ENCODE results near the gene TPRG1.
"Not testable (repeated sequence)": the region's sequence is repeated elsewhere in the genome, so short reads cannot be mapped to it uniquely, and the experiment has no call there.

TPRG1 gene

DNA sequence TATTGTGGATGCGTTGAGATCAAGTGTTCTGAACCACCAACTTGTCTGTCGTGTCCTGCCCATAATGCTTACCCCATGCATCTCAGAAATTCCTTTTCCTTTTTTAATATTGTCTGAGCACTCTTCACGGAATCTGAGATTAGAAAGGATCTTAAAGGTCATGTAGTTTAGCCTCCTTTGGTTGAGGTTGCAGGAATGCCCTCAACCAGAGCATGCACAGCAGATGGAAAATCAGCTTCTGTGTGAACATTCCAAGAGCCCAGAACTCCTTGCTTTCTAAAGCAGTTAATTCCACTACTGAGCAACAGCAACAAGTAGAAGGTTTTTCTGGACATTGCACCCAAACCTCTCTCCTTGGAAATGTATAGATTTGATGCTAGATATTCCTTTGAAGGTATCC, 153.7 kb downstream of the TPRG1 start:
- in situ Hi-C loops (cut with HindIII; ENCODE audit: low sequenced_read_pairs): no loop called here
- no peak overlapping the region for H3K4me3 ChIP-seq (ENCODE audit: low read depth, low read length)
- TF ChIP-seq, protein P1, sequence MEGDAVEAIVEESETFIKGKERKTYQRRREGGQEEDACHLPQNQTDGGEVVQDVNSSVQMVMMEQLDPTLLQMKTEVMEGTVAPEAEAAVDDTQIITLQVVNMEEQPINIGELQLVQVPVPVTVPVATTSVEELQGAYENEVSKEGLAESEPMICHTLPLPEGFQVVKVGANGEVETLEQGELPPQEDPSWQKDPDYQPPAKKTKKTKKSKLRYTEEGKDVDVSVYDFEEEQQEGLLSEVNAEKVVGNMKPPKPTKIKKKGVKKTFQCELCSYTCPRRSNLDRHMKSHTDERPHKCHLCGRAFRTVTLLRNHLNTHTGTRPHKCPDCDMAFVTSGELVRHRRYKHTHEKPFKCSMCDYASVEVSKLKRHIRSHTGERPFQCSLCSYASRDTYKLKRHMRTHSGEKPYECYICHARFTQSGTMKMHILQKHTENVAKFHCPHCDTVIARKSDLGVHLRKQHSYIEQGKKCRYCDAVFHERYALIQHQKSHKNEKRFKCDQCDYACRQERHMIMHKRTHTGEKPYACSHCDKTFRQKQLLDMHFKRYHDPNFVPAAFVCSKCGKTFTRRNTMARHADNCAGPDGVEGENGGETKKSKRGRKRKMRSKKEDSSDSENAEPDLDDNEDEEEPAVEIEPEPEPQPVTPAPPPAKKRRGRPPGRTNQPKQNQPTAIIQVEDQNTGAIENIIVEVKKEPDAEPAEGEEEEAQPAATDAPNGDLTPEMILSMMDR (IDR thresholded peaks at IDR 0.05; ENCODE audit: low read depth, low read length, missing control alignments): no peak
- DNase-seq (ENCODE audit: low read depth): no peak

DNA sequence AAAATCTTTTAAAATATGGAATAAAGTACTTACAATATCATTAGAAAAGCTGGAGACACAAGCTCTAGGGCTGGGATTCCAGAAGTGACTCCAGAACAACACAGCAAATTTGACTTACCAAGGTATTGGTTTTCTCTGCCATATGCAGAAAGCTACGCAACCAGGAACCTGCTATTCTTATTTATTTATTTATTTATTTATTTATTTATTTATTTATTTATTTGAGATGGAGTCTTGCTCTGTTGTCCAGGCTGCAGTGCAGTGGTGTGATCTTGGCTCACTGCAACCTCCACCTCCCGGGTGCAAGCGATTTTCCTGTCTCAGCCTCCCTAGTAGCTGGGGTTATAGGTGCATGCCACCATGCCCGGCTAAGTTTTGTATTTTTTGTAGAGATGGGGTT, 157.9 kb downstream of the TPRG1 start:
- H3K4me3 ChIP-seq (ENCODE audit: low read depth, low read length); in situ Hi-C loops (cut with HindIII; ENCODE audit: low sequenced_read_pairs); DNase-seq (ENCODE audit: low read depth): not testable (repeated sequence)

DNA sequence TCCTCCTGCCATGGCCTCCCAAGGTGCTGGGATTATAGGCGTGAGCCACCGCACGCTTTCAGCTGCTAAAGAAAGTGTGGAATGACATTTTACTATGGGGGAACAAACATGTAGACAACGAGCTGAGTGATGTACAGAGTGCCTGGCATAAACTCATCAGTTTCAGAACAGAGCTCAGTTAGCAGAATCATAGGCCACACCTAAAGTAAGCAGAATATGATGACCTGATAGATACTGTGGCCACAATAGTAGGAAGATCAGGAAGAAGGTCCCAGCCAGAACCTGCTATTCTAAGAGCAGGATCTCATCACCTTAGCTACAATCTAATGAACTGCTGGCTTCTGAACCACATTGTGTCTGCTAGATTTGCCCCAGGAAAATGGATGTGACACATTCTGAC, 158.3 kb downstream of the TPRG1 start:
- no peak for DNase-seq (ENCODE audit: low read depth)
- in situ Hi-C loops (cut with HindIII; ENCODE audit: low sequenced_read_pairs): no loop called here
- TF ChIP-seq, protein P1 (IDR thresholded peaks at IDR 0.05; ENCODE audit: low read depth, low read length, missing control alignments): no peak
- H3K4me3 ChIP-seq (ENCODE audit: low read depth, low read length): no peak overlapping the region

DNA sequence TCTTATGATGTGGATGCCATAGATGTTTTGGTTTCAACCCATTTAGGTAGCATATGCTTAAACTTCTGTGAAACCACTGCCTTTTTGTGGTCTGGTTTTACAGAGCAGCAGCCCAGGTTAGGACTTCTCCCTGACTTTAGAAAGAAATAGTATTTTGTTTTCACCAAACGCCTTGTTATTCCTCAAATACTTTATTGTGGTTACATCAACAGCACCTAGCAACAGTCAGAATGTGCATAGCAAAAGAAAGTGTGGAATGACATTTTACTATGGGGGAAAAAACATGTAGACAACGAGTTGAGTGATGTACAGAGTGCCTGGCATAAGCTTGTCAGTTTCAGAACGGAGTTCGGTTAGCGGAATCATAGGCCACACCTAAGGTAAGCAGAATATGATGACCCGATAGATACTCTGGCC, 159.2 kb downstream of the TPRG1 start:
- no peak overlapping the region for H3K4me3 ChIP-seq (ENCODE audit: low read depth, low read length)
- DNase-seq (ENCODE audit: low read depth): peak; percentile 13
- TF ChIP-seq, protein P1 (IDR thresholded peaks at IDR 0.05; ENCODE audit: low read depth, low read length, missing control alignments): no peak
- in situ Hi-C loops (cut with HindIII; ENCODE audit: low sequenced_read_pairs): no loop called here

DNA sequence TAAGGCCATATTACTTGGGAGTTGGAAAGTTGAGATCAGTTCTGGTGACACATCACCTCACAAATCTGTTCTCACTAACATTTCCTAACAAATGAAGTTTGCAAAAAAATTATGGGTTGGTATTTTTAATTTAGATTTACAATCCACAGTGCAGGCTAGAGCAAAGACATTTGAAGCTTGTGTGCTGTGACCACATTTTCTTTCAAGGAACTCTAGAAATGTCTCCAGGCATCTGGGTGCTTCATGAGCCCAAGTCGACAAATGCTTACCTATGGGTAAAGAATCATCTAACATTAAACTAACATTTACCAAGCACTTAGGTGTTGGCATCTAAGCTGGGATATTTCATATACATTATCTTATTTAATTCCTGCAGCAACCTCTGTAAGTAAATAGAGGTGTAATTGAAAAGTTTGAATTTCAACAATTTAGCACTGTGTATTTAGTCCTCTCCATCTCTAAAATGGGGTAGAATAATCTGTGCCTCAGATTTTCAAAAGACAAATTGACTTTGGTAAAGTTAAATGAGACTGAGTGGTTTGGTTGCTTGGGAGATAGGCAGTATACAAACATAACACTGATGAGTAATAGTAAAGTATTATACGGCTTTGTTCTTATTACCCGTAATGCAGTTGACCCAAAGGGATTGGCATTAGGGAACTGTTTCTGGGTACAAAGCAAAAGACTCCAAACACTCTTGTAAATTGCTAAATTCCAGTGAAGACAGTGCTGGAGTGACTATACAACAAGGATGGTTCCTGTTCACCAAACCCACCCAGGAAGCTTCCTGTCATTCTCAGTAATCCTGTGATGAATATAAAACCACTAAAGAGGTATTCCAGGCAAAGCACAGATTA, 162.5 kb downstream of the TPRG1 start:
- no peak overlapping the region for H3K4me3 ChIP-seq (ENCODE audit: low read depth, low read length)
- in situ Hi-C loops (cut with HindIII; ENCODE audit: low sequenced_read_pairs): no loop called here
- peak; percentile 3 for DNase-seq (ENCODE audit: low read depth)
- TF ChIP-seq, protein P1 (IDR thresholded peaks at IDR 0.05; ENCODE audit: low read depth, low read length, missing control alignments): no peak

DNA sequence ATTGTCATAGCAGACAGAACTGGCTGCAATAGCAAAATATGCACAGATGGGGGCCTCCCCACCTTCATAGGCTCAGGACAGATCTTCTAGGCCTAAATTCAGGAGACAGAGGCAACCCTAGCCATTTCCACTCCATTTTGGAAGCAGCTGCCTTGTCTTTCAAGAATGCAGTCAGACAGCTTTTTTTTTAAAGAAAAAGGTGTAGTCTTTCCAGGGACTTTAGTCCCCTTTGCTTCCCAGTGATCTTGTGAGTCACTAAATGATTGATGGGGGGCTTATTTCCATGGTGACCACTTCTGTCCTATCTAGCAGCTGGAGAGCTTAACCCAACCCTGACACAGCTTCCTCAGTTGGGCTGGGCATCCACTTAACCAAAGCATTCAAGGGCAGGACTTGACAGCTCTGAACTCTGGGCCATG, 165.9 kb downstream of the TPRG1 start:
- in situ Hi-C loops (cut with HindIII; ENCODE audit: low sequenced_read_pairs): no loop called here
- TF ChIP-seq, protein P1 (IDR thresholded peaks at IDR 0.05; ENCODE audit: low read depth, low read length, missing control alignments): no peak
- H3K4me3 ChIP-seq (ENCODE audit: low read depth, low read length): no peak overlapping the region
- no peak for DNase-seq (ENCODE audit: low read depth)

DNA sequence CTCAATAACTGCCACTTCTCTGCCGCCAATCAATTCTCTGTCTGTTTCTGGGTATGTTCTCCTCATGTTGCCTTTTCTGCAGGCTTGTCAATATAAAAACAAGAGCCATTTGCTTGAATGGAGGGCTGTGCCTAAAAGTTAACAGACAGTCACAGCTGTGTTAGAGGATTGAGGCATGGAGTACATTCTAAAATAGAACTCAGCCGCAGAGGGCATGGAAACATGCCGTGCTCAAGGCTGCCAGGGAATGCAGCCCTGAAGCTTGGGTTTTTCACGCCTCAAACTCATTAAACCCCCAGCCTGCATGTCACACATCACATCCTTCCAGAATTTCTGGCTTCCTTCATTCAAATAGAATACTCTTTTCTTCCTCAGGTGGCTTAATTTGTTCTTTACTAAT, 166.6 kb downstream of the TPRG1 start:
- DNase-seq (ENCODE audit: low read depth): peak; percentile 5
- in situ Hi-C loops (cut with HindIII; ENCODE audit: low sequenced_read_pairs): no loop called here
- TF ChIP-seq, protein P1 (IDR thresholded peaks at IDR 0.05; ENCODE audit: low read depth, low read length, missing control alignments): no peak
- no peak overlapping the region for H3K4me3 ChIP-seq (ENCODE audit: low read depth, low read length)
